Measurements from ENCODE around the gene ZNF32.
A peak's percentile ranks its signal among the peaks of the same experiment; 100 is the strongest.
"Not testable (repeated sequence)": the region's sequence is repeated elsewhere in the genome, so short reads cannot be mapped to it uniquely, and the experiment has no call there.

Gene ZNF32

GRCh38 chr10:43627942-43628341 is 20.7 kb downstream of the ZNF32 start:
- no peak for DNase-seq (ENCODE audit: low spot score)

GRCh38 chr10:43623351-43623750 is 25.3 kb downstream of the ZNF32 start:
- DNase-seq (ENCODE audit: low spot score), result no peak

- DNase-seq (ENCODE audit: low spot score), result no peak
These were observed 26.6 kb downstream of the ZNF32 start for GRCh38 chr10:43622038-43622437.

GRCh38 chr10:43619368-43619767 is 29.3 kb downstream of the ZNF32 start:
- DNase-seq (ENCODE audit: low spot score), result no peak

DNA sequence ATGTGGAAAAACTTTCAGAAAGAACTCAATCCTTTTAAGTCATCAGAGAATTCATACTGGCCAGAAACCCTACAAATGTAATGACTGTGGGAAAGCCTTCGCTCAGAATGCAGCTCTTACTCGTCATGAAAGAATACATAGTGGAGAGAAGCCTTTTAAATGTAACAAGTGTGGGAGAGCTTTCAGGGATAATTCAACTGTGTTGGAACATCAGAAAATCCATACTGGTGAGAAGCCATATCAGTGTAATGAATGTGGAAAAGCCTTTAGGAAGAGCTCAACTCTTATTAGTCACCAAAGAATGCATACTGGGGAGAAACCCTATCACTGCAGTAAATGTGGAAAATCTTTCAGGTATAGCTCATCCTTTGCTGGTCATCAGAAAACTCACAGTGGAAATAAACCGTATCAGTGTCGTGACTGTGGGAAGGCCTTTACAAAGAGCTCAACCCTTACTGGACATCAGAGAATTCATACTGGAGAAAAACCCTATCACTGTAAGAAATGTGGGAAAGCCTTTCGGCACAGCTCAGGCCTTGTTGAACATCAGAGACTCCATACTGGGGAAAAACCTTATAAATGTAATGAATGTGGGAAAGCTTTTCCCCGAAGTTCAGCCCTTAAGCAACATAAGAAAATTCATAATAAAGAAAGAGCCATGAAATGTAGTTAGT is 31.8 kb downstream of the ZNF32 start:
- no peak for DNase-seq (ENCODE audit: low spot score)

DNA sequence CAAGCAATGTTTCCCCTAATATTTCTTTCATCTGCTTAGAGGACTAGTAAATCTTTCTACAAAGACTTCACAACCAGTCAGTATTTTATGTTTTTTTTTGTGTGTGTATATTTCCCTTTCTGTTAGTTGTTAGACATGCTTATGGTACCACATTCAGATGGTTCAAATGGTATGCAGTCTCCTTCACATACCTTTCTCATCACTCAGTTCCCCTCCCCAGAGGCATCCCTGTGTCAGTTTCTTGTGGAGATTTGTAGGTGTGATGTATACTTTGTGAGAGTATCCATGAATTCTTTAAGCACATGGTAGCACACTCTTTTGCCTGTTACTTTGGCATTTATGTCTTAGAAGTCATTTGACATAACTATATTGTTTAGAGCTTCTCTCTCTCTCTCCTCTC is 38.0 kb downstream of the ZNF32 start:
- no peak for DNase-seq (ENCODE audit: low spot score)

GRCh38 chr10:43607199-43607573 is 41.5 kb downstream of the ZNF32 start:
- no peak for DNase-seq (ENCODE audit: low spot score)

DNA sequence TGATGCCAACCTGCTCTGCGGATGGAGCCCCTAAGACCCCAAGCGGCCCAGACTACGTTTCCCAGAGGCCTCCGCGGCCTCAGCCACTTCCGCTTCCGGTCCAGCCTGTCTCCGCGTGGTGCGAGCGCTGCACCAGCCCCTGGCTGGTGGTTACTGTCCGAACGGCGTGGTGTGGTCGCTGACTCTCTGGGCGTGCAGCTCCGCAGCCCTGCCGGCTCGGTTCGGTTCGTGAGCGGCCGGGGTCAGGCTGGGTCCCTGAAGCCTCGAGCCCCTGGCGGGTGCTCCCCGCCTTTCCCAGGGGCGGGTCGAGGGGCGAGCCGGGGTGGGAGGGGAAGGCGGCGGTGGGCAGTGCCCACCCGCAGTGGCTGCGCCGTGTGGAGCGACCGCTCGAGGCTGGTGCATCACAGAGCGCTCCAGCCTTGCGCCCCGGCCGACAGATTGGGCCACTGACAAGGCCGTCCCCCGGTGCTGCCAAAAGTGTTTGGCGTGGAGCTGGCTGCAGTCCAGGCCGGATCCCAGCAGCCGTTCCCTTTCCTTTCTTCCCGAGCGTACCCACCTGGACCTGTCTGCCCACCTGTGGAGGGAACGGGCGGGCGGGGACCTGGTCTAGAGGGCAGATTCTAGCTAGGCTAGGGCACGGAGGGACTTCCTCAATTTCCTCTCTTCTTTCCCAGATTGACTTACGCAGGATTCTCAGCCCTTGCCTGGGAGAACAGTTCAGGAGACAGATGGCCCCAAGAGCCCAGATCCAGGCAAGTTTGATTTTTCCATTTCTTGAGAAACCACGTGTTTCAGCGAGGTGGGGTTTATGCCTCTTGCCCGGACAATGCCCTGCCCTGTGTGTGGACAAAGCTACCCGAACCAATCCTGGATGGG is 42.1 kb downstream of the ZNF32 start, which contains the start of gene ZNF485:
Gene ZNF485, plus strand, starts transcription at position 116 of the 876 bp plus-strand sequence. Its CDS starts 613 bp downstream, at position 729.
- DNase-seq (ENCODE audit: low spot score), result peak; percentile 91

GRCh38 chr10:43605850-43606322 is 42.8 kb downstream of the ZNF32 start:
- DNase-seq (ENCODE audit: low spot score), result no peak

- not testable (repeated sequence) for DNase-seq (ENCODE audit: low spot score)
These were observed 47.1 kb downstream of the ZNF32 start for GRCh38 chr10:43601576-43601975.

GRCh38 chr10:43599333-43599732 is 49.3 kb downstream of the ZNF32 start:
- DNase-seq (ENCODE audit: low spot score), result no peak

- no peak for DNase-seq (ENCODE audit: low spot score)
These were observed 50.2 kb downstream of the ZNF32 start for GRCh38 chr10:43598446-43598845.

DNA sequence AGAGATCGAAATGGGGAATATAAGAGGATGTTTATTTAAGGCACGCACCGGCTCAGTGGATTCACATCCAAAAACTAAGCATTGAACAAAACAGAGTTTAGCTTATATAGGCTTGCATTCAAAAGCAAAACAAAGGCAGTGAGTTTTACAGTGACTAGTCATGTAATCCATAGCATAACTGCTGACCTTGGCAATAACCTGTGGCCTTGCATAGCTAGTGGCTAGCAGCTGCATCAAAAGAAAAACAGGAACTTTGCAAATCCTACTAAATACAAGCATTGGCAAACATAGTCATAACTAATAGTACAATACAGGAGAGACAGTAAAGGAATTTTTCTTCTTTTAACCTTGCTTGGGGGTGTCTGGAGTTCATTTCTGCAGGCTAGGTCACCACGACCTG is 52.1 kb downstream of the ZNF32 start:
- no peak for DNase-seq (ENCODE audit: low spot score)

DNA sequence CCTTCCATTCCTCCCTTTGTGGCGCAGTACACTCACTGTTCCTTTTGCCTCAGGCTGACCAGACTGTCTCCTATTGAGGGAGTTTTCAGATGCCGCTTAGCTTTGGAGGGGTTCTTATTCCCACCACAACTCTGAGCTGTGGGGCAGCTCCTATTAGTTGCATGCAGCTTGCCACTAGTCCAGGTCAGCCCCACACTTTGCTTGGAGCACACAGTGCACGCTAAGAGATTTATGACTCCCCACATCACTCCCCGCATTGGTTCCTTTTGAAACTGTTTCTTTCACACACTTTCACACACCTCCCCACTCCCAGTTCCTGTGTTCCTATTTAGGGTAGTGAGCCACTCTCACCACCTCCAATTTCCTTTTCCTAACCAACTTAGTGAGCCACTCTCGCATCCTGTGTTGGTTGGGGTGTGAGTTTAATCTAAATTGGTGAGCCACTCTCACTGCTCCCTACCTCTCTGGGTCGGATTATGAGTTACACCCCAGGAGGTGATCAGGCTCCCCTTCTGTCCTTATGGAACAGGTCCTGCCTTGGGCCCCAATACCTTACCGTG is 52.9 kb downstream of the ZNF32 start:
- no peak for DNase-seq (ENCODE audit: low spot score)

DNA sequence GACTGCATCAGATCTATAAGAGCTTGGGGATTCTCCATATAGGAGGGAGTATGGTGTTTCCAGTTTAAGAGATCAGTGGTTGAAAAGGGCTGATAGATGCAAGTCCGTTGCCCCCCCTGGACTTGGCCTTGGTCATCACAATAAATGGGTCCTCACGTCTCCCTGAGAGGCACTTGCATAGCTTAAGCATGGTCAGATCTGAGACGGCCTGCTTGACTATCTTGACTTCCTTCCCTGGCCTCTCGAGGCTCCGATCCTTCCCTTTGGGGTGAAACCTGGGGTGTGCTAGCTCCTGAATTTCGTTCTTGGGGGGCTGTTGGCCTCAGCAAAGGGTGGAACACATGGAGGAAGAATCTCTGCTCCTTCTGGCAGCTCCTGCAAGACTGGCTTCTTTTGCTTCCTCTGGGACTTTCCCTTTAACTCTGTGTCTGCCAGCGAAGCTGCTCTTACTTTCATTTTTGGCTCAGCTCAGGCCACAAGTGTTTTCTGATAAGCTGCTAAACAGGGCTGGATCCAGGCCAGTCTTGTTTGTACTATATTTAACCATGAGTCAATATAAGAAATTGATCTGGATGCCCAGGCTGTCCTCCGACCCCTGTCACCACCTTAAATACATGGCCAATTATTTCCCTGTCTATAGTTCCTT is 53.6 kb downstream of the ZNF32 start:
- peak; percentile 30 for DNase-seq (ENCODE audit: low spot score)
